Activated naive CD4-positive, alpha-beta T cell treated with anti-CD3 and anti-CD28 coated beads for 36 hours (primary cell): Measurements from ENCODE around the gene PEMT. TPM values are rescaled to one million over a fixed set of nuclear protein-coding genes. Genes with fewer than 3 reads are reported as not detected.

Source experiments
- CTCF ChIA-PET: fragments of 350-600 bp; sonication (Branson Sonifier 250); formaldehyde crosslinking; loops from one replicate; lab custom pipeline; 2021; ENCODE audit warnings: antibody characterized with exemption; lab: Charles Lee
- DNase-seq: peaks from one replicate; pipeline ENCODE4 v3.0.0-alpha.2; 2020
- H3K27ac Mint-ChIP-seq: one replicate; pipeline ENCODE4 v1.8.0; 2021; ENCODE audit warnings: mild to moderate bottlenecking, mixed read lengths
- H3K27me3 Mint-ChIP-seq: one replicate; pipeline ENCODE4 v1.8.0; 2021; ENCODE audit warnings: low read depth, mixed read lengths
- H3K36me3 Mint-ChIP-seq: one replicate; pipeline ENCODE4 v1.8.0; 2021; ENCODE audit warnings: low read depth, mixed read lengths
- H3K4me1 Mint-ChIP-seq: one replicate; pipeline ENCODE4 v1.8.0; 2021; ENCODE audit warnings: low read depth, mixed read lengths
- H3K4me3 Mint-ChIP-seq: one replicate; pipeline ENCODE4 v1.8.0; 2021; ENCODE audit warnings: mild to moderate bottlenecking, moderate library complexity, mixed read lengths
- H3K9me3 Mint-ChIP-seq: one replicate; pipeline ENCODE4 v1.8.0; 2021; ENCODE audit warnings: mixed read lengths
- intact Hi-C: fragments of 100-400 bp; cut with micrococcal nuclease; formaldehyde crosslinking; loops from one replicate; pipeline ENCODE4 v1.15.1; 2023
- total RNA-seq, 2 experiments: library from RNA; stranded (reverse); gene quantifications; one replicate each; pipeline ENCODE4 v1.2.3, GENCODE V29; 2021

PEMT gene
- total RNA-seq, 2 experiments from 2014 or later, result 33.7 to 35.6 TPM

DNA sequence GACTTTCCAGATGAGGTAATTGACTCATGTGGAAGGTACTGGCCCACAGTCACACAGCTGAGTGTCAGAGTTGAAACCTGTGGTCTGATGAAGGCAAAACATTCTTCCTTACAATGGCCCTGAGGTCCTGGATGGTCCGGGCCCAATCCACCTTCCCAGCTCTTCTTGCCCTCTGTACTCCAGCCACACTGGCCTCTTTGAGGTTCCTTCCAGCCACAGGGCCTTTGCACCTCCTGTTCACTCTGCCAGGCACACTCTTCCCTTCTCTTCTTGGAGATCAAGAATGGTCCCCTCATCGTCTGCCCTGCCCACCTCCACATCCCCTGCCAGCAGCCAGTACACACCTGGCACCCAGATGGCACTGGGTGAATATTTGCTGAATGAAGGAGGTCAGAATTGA is 6.5 kb upstream of the PEMT start:
- CTCF ChIA-PET, result interaction anchor here (1.2 kb wide), 1 partner anchor 44 kb away, joined by 3 read pairs; no protein-coding TSS in a partner anchor
- Mint-ChIP-seq H3K4me1 (peaks cover 2% of the 10 kb centered on the region), H3K27ac (no peak overlapping the region), H3K4me3 (no peak overlapping the region), H3K27me3 (no peaks in the 10 kb centered on the region), H3K9me3 (no peaks in the 10 kb centered on the region), H3K36me3 (no peaks in the 10 kb centered on the region)
- no peak for DNase-seq
- intact Hi-C loops, result no loop called here

DNA sequence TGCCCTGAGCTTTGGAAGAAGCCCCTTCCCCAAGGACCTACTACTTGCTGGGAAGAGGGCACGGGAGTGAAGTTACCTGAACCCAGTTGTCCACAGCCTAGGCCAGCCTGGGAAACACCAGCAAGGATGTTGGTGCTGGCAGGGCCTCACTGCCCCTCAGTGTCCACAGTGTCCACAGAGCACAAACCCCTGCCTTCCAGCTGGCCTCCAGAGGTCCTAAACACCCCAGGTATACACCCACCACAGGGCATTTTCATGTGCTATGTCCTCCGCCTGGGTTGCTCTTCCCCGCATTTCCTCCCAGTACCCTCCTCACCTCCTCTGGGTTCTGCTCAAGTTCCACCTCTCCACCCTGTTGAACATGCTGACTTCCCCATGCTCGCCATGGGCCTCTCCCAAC is 4.2 kb upstream of the PEMT start:
- CTCF ChIA-PET, result no interaction called here
- no peak for DNase-seq
- Mint-ChIP-seq H3K4me3 (no peak overlapping the region), H3K27ac (no peak overlapping the region), H3K27me3 (no peaks in the 10 kb centered on the region), H3K36me3 (peaks cover 4% of the 10 kb centered on the region), H3K9me3 (no peaks in the 10 kb centered on the region), H3K4me1 (peaks cover 14% of the 10 kb centered on the region)
- intact Hi-C loops, result no loop called here

DNA sequence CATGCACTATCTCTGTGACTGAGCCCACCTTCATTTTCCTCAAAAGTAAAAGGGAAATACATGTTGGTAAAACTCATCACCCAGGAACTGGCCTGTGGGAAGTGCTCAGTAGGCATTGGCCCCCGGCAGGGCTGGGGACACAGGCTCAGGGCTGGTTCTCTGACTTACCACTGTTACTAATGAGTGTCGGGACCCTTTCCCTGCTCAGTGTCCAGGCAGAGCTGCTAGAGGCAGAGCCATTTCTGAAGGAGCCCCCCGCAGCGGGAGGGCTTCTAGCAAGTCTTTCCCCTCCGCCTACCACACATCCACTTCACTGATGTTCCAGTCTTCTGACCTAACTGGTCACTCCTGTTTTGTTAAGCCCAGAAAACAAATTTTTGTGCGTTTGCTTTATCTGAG is 1.7 kb upstream of the PEMT start:
- intact Hi-C loops, result loop anchor here (5.0 kb wide), 3 partner anchors 364 to 551 kb away; partner anchors contain the start of genes DRC3, MPRIP and TOM1L2
- CTCF ChIA-PET, result interaction anchor here (1.5 kb wide), 1 partner anchor 96 kb away, joined by 4 read pairs; no protein-coding TSS in a partner anchor

DNA sequence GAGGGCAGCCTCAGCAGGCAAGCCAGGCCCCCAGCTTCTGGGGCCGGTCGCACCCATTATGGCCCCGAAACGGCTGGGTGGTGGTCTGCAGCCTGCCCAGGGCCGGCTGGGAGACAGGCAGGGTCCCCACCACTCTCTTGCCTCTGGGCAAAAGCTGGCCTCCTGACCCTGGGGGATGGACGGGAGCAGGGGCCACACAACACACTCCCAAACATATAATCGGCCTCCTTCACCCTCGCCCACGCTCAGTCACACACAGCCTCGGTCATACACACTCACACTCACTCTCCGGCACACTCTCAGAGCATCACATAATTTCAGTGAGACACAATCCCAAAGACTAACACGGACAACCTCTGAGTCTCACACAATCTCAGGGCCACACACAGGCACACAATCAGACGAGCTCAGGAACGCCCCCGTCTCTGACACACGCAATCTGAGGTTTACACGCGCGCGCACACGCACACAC is 589 bp downstream of the PEMT start:
- no peak for DNase-seq
- Mint-ChIP-seq H3K27me3 (no peaks in the 10 kb centered on the region), H3K4me3 (peak overlapping the region; percentile 93), H3K4me1 (peaks cover 20% of the 10 kb centered on the region), H3K27ac (peak overlapping the region; percentile 88), H3K9me3 (no peaks in the 10 kb centered on the region), H3K36me3 (peaks cover 4% of the 10 kb centered on the region)
- intact Hi-C loops, result loop anchor here (1.0 to 5.0 kb wide), 9 partner anchors 94 to 592 kb away; partner anchors contain the start of genes ALKBH5, ATPAF2, COPS3 and DRC3
- CTCF ChIA-PET, result interaction anchor here (0.9 to 2.7 kb wide), 4 partner anchors 18 to 200 kb away, joined by 3 to 12 read pairs (median 4); partner anchors contain the start of gene RASD1

More for the DNA sequence above, 1.7 kb upstream of the PEMT start:
- peak overlapping the region; percentile 93 for H3K4me3 Mint-ChIP-seq
- no peaks in the 10 kb centered on the region for H3K27me3 Mint-ChIP-seq
- H3K9me3 Mint-ChIP-seq, result no peaks in the 10 kb centered on the region
- H3K36me3 Mint-ChIP-seq, result peaks cover 4% of the 10 kb centered on the region
- peaks cover 20% of the 10 kb centered on the region for H3K4me1 Mint-ChIP-seq
- H3K27ac Mint-ChIP-seq, result no peak overlapping the region
- no peak for DNase-seq

DNA sequence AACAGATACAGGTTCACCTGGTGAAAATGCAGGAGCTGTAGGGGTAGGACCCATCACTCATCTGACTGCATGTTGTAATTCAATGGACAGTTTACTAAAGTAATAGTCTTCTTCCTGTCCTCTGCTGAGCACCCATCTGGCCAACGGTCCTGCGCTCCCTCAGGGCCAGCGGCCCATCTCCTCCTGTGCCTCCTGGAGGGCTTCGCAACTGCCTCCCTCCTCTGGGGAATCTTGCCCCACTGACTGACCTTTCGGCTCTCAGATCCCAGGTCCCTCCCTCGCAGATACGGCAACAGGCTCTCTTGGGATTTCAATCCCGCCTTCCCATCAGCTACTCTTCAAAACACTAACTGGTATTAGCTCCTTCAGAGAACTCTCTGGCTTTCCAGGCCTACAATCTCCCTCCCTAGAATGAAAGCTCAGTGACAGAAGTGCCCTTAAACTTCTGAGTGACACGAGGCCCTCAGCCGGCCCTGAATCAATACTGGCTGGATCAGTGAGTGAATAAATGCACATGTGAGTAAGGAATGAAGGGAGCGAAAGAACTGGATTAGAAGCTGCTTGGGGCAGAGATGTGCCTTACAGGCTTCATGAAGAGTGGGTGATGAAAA is 1.3 kb downstream of the PEMT start:
- Mint-ChIP-seq H3K9me3 (no peaks in the 10 kb centered on the region), H3K4me3 (peak overlapping the region; percentile 93), H3K36me3 (peaks cover 4% of the 10 kb centered on the region), H3K27ac (no peak overlapping the region), H3K27me3 (no peaks in the 10 kb centered on the region), H3K4me1 (peaks cover 20% of the 10 kb centered on the region)
- intact Hi-C loops, result loop anchor here (2.0 to 5.0 kb wide), 6 partner anchors 93 to 593 kb away; partner anchors contain the start of genes ALKBH5, DRC3, MPRIP and RASD1
- CTCF ChIA-PET, result interaction anchor here (1.1 to 2.7 kb wide), 4 partner anchors 19 to 235 kb away, joined by 3 to 12 read pairs (median 4); partner anchors contain the start of gene RASD1
- DNase-seq, result no peak

DNA sequence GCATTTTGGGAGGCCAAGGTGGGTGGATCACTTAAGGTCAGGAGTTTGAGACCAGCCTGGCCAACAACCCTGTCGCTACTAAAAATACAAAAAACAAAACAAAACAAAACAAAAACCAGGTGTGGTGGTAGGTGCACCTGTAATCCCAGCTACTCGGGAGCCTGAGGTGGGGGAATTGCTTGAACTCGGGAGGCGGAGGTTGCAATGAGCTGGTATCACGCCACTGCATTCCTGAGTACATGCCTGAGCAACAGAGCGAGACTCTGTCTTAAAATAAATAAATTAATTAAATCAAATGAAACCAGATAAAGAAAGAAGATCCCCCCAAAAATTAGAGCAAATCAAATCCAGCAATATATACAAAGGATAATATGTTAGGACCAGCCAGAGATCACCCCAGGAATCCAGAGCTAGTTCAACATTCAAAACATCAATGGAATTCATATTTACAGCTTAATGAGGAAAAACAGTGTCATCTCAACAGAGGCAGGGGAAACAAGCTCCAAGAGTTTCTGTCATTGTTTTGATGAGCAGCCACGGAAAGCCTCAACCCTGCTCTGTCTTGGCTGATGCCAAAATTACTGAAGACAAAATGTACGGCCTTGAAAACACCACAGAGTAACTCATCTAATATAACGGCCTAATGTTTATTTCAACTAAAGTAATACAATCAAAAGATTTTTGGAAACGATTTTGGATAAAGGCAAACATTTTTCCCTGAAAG is 3.7 kb downstream of the PEMT start:
- Mint-ChIP-seq H3K9me3 (no peaks in the 10 kb centered on the region), H3K4me1 (peaks cover 16% of the 10 kb centered on the region), H3K27me3 (no peaks in the 10 kb centered on the region), H3K4me3 (no peak overlapping the region), H3K27ac (no peak overlapping the region), H3K36me3 (peaks cover 4% of the 10 kb centered on the region)
- intact Hi-C loops, result no loop called here
- CTCF ChIA-PET, result interaction anchor here (0.7 to 1.0 kb wide), 2 partner anchors 13 to 54 kb away, joined by 3 to 4 read pairs; no protein-coding TSS in a partner anchor
- DNase-seq, result no peak

DNA sequence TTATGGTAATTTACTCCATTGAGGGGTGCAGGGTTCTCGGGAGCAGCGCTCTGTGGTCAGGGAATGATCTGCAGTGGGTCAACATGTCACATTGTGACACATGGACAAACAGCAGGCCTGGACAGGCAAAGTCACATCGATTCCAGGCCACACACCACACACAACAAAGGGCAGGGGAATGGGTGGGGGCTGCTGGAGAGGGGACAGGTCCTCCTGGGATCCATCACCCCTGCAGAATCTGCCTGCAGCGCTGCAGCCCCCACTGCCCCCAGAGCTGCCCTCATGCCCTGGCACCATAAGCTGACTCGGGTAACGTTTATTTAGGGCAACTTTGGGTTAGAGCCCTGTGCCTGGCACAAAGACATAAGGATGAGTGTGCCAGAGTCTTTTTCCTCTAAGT is 9.1 kb downstream of the PEMT start:
- no peaks in the 10 kb centered on the region for H3K36me3 Mint-ChIP-seq
- CTCF ChIA-PET, result no interaction called here
- no peaks in the 10 kb centered on the region for H3K27me3 Mint-ChIP-seq
- no peaks in the 10 kb centered on the region for H3K4me1 Mint-ChIP-seq
- no peak for DNase-seq
- no peak overlapping the region for H3K4me3 Mint-ChIP-seq
- H3K9me3 Mint-ChIP-seq, result no peaks in the 10 kb centered on the region
- intact Hi-C loops, result no loop called here
- H3K27ac Mint-ChIP-seq, result no peak overlapping the region

DNA sequence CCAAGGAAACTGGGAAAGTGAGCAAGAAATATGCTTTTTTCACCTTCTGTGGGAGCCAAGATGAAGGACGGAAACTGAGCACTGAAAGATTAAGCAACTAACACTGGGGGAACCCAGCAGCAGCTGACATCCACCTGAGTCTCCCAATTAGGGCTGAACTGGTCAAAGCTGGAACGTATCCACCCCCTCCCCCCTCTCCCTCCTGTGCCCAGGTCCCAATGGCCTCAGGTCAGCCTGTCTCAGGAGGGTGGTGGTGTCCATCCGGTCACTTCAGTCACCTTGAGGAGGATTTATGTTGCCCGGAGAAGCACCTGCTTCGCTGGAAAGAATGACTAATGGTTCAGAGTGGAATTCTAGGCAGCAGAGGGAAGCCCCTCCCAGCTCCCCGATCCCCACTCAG is 10.0 kb downstream of the PEMT start:
- Mint-ChIP-seq H3K4me1 (no peaks in the 10 kb centered on the region), H3K4me3 (no peak overlapping the region), H3K9me3 (no peaks in the 10 kb centered on the region), H3K36me3 (no peaks in the 10 kb centered on the region), H3K27me3 (no peaks in the 10 kb centered on the region), H3K27ac (no peak overlapping the region)
- CTCF ChIA-PET, result no interaction called here
- DNase-seq, result no peak
- intact Hi-C loops, result no loop called here

DNA sequence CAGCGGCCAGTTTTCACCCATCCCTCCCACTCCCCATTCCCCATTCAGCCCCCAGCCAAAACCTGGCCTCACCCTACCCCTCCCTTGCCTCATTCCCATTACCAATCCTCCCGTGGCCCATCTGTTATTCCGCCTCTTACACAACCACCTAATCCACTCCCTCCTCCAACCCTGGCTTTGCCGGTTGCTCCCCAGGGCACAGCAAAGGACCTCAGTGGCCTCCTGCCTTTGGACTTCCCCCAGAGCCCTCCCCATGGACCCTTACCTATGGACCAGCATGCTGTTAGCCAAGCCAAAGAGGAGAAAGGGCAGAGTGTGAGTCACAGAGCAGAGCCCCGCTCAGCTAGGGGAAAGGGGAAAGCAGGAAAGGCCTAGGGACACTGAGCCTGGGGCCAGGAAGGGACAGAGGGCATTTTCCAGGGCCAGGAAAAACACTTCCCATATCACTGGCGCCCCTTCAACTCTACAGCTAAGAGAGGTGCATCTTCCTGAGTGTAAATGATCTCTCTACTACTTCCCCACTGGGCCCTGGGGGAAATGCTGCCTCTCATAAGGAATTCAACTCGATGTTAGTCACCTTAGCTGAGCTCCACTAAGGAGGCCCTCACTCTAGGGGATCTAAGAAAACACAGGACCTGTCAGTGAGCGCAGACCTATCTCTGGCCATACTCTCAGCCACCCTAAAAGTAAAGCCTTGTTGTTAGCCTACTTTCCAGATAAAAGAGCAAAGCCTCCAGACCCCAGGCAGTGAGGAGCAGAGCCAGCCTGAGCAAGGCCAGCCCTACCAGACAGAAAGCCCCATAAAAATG is 10.6 kb downstream of the PEMT start:
- intact Hi-C loops, result no loop called here
- H3K9me3 Mint-ChIP-seq, result no peaks in the 10 kb centered on the region
- no peaks in the 10 kb centered on the region for H3K4me1 Mint-ChIP-seq
- no peak overlapping the region for H3K4me3 Mint-ChIP-seq
- CTCF ChIA-PET, result no interaction called here
- DNase-seq, result no peak
- H3K36me3 Mint-ChIP-seq, result no peaks in the 10 kb centered on the region
- no peak overlapping the region for H3K27ac Mint-ChIP-seq
- no peaks in the 10 kb centered on the region for H3K27me3 Mint-ChIP-seq

DNA sequence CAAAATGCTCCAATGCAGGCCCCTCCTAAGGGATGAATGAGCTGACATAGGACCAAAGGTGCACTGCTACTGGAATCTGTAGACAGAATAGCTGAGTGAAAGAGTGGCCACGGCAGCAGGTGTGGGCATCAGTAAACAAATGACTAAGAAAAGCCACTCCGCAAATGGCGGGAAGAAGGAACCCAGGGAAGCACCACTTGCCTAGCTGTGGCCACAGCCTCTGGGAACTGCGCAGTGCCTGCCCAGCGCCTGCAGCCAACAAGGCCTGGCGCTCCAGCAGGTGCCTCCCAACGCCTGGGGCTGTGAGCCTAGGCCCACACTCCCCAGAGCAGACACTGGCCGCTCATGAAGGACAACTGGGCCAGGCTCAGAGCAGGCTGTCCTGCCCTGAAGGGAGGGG is 11.8 kb downstream of the PEMT start:
- Mint-ChIP-seq H3K27me3 (no peaks in the 10 kb centered on the region), H3K27ac (no peak overlapping the region), H3K4me3 (no peak overlapping the region), H3K9me3 (no peaks in the 10 kb centered on the region), H3K4me1 (no peaks in the 10 kb centered on the region), H3K36me3 (no peaks in the 10 kb centered on the region)
- CTCF ChIA-PET, result no interaction called here
- DNase-seq, result no peak
- intact Hi-C loops, result no loop called here

DNA sequence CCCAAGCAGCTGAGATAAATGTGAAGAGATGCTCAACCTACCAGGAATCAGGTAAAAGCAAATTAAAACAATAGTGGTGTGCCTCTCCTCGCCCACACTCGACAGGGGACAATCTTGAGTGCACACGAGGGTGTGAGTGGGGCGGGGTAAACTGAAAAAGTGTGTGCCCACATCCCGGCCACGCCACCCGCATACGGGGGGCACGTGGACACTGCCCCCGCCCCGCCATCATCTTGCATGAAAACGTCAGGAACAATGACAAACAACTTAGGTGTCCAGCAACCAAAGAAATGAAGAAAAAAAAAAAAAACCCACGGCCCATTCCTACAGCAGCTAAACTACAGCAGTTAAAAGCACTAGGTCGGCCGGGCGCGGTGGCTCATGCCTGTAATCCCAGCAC is 14.1 kb downstream of the PEMT start:
- DNase-seq, result no peak
- no peaks in the 10 kb centered on the region for H3K9me3 Mint-ChIP-seq
- no peaks in the 10 kb centered on the region for H3K4me1 Mint-ChIP-seq
- H3K27me3 Mint-ChIP-seq, result no peaks in the 10 kb centered on the region
- CTCF ChIA-PET, result no interaction called here
- intact Hi-C loops, result no loop called here
- H3K4me3 Mint-ChIP-seq, result no peak overlapping the region
- no peak overlapping the region for H3K27ac Mint-ChIP-seq
- no peaks in the 10 kb centered on the region for H3K36me3 Mint-ChIP-seq

DNA sequence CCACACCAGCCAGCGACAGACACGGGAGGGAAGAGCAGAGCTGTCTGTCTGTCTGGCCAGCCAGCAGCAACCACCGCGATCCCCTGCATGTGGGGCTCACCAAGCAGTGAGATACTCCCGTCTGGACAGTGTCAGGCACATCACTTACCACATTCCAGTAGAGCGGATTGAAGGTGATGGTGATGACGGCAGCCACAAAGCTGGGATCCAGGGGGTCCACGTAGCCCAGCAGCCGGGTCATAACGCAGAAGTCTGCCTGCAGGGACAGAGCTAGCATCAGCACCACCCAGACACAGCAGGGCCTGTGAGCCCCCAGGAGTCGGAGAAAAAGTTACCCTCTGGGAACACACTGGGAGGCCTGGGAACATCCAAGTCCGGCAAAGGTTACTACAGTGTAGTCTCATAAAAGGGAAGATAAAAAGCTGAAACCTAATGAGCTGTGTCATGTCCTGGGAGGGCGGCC is 14.7 kb downstream of the PEMT start:
- peaks cover 2% of the 10 kb centered on the region for H3K4me1 Mint-ChIP-seq

More for the DNA sequence above, 14.7 kb downstream of the PEMT start:
- no peak for DNase-seq
- Mint-ChIP-seq H3K27me3 (no peaks in the 10 kb centered on the region), H3K9me3 (no peaks in the 10 kb centered on the region), H3K36me3 (peaks cover 3% of the 10 kb centered on the region), H3K4me3 (no peak overlapping the region), H3K27ac (no peak overlapping the region)
- CTCF ChIA-PET, result no interaction called here
- intact Hi-C loops, result no loop called here
